HepG2 (cell line): ENCODE measurements around the gene PWP2. TPM values are rescaled to one million over a fixed set of nuclear protein-coding genes. Genes with fewer than 3 reads are reported as not detected.

ENCODE experiments used
- ATAC-seq: fragments of 200-7000 bp; cut with Tn5 transposase; 3 replicates; pipeline ENCODE4 v1.9.1; 2020; ENCODE audit warnings: mild to moderate bottlenecking, moderate library complexity
- BruUV-seq: library from RNA; stranded (reverse); fragments of 400-500 nt; replicated peaks from 2 replicates; lab custom pipeline; 2021; lab: Mats Ljungman, UMichigan
- CTCF ChIA-PET: fragments of 300-600 bp; formaldehyde crosslinking; extraction: SDS; loops from one replicate; lab custom pipeline; 2021; ENCODE audit warnings: low total read pairs, inconsistent platforms, low intra/inter-chr PET ratio; lab: Yijun Ruan, JAX
- POLR2A ChIA-PET: fragments of 350-600 bp; sonication (Branson Sonifier 250); formaldehyde crosslinking; loops from one replicate; lab custom pipeline; 2020; ENCODE audit warnings: antibody characterized with exemption, inconsistent platforms; lab: Yijun Ruan, JAX
- DNase-seq: peaks from one replicate; pipeline ENCODE4 v3.0.0-alpha.2; 2015; ENCODE audit warnings: low spot score
- FAIRE-seq: peaks from 3 replicates; lab custom pipeline; 2011; peaks lifted over from hg19 to GRCh38; lab: Jason Lieb, UNC
- H2AFZ ChIP-seq: one replicate; pipeline ENCODE4 v1.6.1; 2011; ENCODE audit warnings: low read length, inconsistent platforms
- H3K27ac ChIP-seq: fragments of 300-600 bp; 3 replicates; pipeline ENCODE4 v1.8.0; 2011; ENCODE audit warnings: mixed run types, mild to moderate bottlenecking, mixed read lengths, low read length, inconsistent platforms; ENCODE audit not compliant: insufficient read depth; ENCODE audit errors: extremely low read length
- H3K27me3 ChIP-seq, 2 experiments: fragments of 200-600 bp in 1 of 2; 2 replicates in 1 of 2; 3 replicates in 1 of 2; pipeline versions ENCODE4 v1.6.0 to v1.8.0; 2011; ENCODE audit warnings: low read length in 2 of 2, mild to moderate bottlenecking in 2 of 2, moderate library complexity in 2 of 2, inconsistent platforms in 1 of 2; ENCODE audit not compliant: insufficient read depth in 2 of 2, control insufficient read depth in 1 of 2
- H3K36me3 ChIP-seq, 2 experiments: fragments of 200-600 bp in 1 of 2; replicated peaks in 1 of 2; 2 replicates in 1 of 2; 3 replicates in 1 of 2; pipeline versions ENCODE4 v1.5.1 to v1.8.0; 2011; ENCODE audit warnings: low read length in 2 of 2, inconsistent platforms in 1 of 2; ENCODE audit not compliant: insufficient read depth in 2 of 2, control insufficient read depth in 1 of 2
- H3K4me1 ChIP-seq: 2 replicates; pipeline ENCODE4 v1.5.1; 2012; ENCODE audit warnings: low read length, inconsistent platforms; ENCODE audit not compliant: insufficient read depth
- H3K4me2 ChIP-seq: 2 replicates; pipeline ENCODE4 v1.6.0; 2011; ENCODE audit warnings: low read depth, low read length, inconsistent platforms
- H3K4me3 ChIP-seq, 3 experiments: fragments of 200-600 bp in 1 of 3; sonication (generic), shearing (Covaris generic) in 1 of 3; replicated peaks in 1 of 3; 2 replicates each; pipeline ENCODE4 v1.5.1; 2011 to 2016; ENCODE audit warnings: low read length in 3 of 3, inconsistent platforms in 2 of 3, low read depth in 2 of 3, mild to moderate bottlenecking in 2 of 3, control low read depth in 1 of 3, mixed read lengths in 1 of 3; ENCODE audit not compliant: insufficient read depth in 1 of 3
- H3K79me2 ChIP-seq: one replicate; pipeline ENCODE4 v1.6.1; 2011; ENCODE audit warnings: low read length, inconsistent platforms; ENCODE audit not compliant: insufficient read depth
- H3K9ac ChIP-seq: 2 replicates; pipeline ENCODE4 v1.6.0; 2011; ENCODE audit warnings: mild to moderate bottlenecking, low read depth, low read length, inconsistent platforms; ENCODE audit not compliant: insufficient read depth
- H3K9me3 ChIP-seq: 2 replicates; pipeline ENCODE4 v1.5.1; 2012; ENCODE audit warnings: mild to moderate bottlenecking, low read length
- H4K20me1 ChIP-seq: 2 replicates; pipeline ENCODE4 v1.6.0; 2011; ENCODE audit warnings: inconsistent platforms, mild to moderate bottlenecking, low read length, moderate library complexity; ENCODE audit not compliant: insufficient read depth
- AGO2 ChIP-seq: fragments of 200-400 bp; formaldehyde crosslinking; optimal IDR thresholded peaks from 2 replicates; pipeline ENCODE3; 2017; ENCODE audit warnings: mild to moderate bottlenecking, low read depth, low read length, moderate library complexity
- BRF2 ChIP-seq: sonication (generic); formaldehyde crosslinking; IDR thresholded peaks from 2 replicates; pipeline ENCODE4 v1.8.1; 2022; ENCODE audit warnings: mild to moderate bottlenecking, missing genetic modification reagents
- GABPA ChIP-seq, 2 experiments: IDR thresholded peaks; 2 replicates each; pipeline ENCODE4 v1.6.1; 2011 to 2016; ENCODE audit warnings: low read depth in 2 of 2, low read length in 1 of 2, missing biosample characterization in 1 of 2, missing genetic modification characterization in 1 of 2
- PHF20 ChIP-seq: sonication (generic); formaldehyde crosslinking; IDR thresholded peaks from 2 replicates; pipeline ENCODE4 v1.5.0; 2020; ENCODE audit warnings: mild to moderate bottlenecking, missing genetic modification reagents
- RAD21 ChIP-seq: fragments of 450-650 bp; formaldehyde crosslinking; IDR thresholded peaks from 2 replicates; pipeline ENCODE4 v1.5.0; 2020; ENCODE audit warnings: mild to moderate bottlenecking
- TEAD3 ChIP-seq: optimal IDR thresholded peaks from 2 replicates; pipeline ENCODE3; 2016; ENCODE audit warnings: borderline replicate concordance
- TOE1 ChIP-seq: sonication (generic); formaldehyde crosslinking; IDR thresholded peaks from 2 replicates; pipeline ENCODE4 v1.4.0; 2020; ENCODE audit warnings: mild to moderate bottlenecking, missing genetic modification reagents
- TRAFD1 ChIP-seq: sonication (generic); formaldehyde crosslinking; IDR thresholded peaks from 2 replicates; pipeline ENCODE4 v1.5.1; 2020; ENCODE audit warnings: missing genetic modification reagents, mild to moderate bottlenecking, borderline replicate concordance
- ZBTB44 ChIP-seq: sonication (generic); formaldehyde crosslinking; IDR thresholded peaks from 2 replicates; pipeline ENCODE4 v1.4.0; 2020; ENCODE audit warnings: missing genetic modification reagents
- ZFP1 ChIP-seq: IDR thresholded peaks from 2 replicates; pipeline ENCODE4 v1.6.1; 2016
- ZKSCAN8 ChIP-seq: IDR thresholded peaks from 2 replicates; pipeline ENCODE4 v1.6.1; 2016; ENCODE audit warnings: borderline replicate concordance, missing genetic modification reagents, missing compliant biosample characterization
- ZNF180 ChIP-seq: sonication (generic); formaldehyde crosslinking; IDR thresholded peaks from 2 replicates; pipeline ENCODE4 v1.4.0; 2020; ENCODE audit warnings: low read depth, missing genetic modification reagents, borderline replicate concordance
- ZNF232 ChIP-seq: sonication (generic); formaldehyde crosslinking; IDR thresholded peaks from 2 replicates; pipeline ENCODE4 v1.4.0; 2020; ENCODE audit warnings: missing genetic modification reagents, borderline replicate concordance
- ZNF350 ChIP-seq: sonication (generic); formaldehyde crosslinking; IDR thresholded peaks from 2 replicates; pipeline ENCODE4 v1.4.0; 2020; ENCODE audit warnings: mild to moderate bottlenecking, low read depth, missing genetic modification reagents, borderline replicate concordance
- ZNF7 ChIP-seq: IDR thresholded peaks from 2 replicates; pipeline ENCODE4 v1.6.1; 2016; ENCODE audit warnings: missing biosample characterization, missing genetic modification reagents
- ZNF75D ChIP-seq: sonication (generic); formaldehyde crosslinking; IDR thresholded peaks from 2 replicates; pipeline ENCODE4 v1.8.1; 2023; ENCODE audit warnings: missing genetic modification reagents, mild to moderate bottlenecking, borderline replicate concordance
- ZNF790 ChIP-seq: sonication (generic); formaldehyde crosslinking; IDR thresholded peaks from 2 replicates; pipeline ENCODE4 v1.8.0; 2022; ENCODE audit warnings: missing genetic modification reagents, mild to moderate bottlenecking, borderline replicate concordance
- WGBS: methylation state at CpG from one replicate; pipeline ENCODE4 v1.1.6; 2017; ENCODE audit warnings: low lambda C conversion rate; 5-methylcytosine and 5-hydroxymethylcytosine counted together
- in situ Hi-C: cut with HindIII; loops from 2 replicates; pipeline ENCODE4 v1.10.0; 2017; ENCODE audit warnings: low pct_unique_long_range_greater_than_20kb; ENCODE audit not compliant: extremely low pct_ligation_motif_present
- intact Hi-C: fragments of 100-400 bp; cut with micrococcal nuclease; formaldehyde crosslinking; loops from one replicate; pipeline ENCODE4 v1.10.0; 2022; ENCODE audit not compliant: unreplicated experiment
- polyA plus RNA-seq, 8 experiments: library from polyadenylated mRNA; depleted of rRNA in 3 of 8; stranded (reverse) in 7 of 8; unstranded in 1 of 8; fragments of >200 nt; fragmentation: Illumina TruSeq in 4 of 8; extraction: Trizol in 4 of 8; gene quantifications; 2 replicates each; pipeline versions ENCODE4 v1.2.1 to v1.2.3, GENCODE V29; 2011 to 2016; ENCODE audit warnings: low read depth in 4 of 8, missing spikeins in 1 of 8, mixed read lengths in 1 of 8; ENCODE audit not compliant: insufficient read depth in 1 of 8
- total RNA-seq, 5 experiments: library from RNA; depleted of rRNA; stranded (reverse); fragments of >200 nt; fragmentation: Illumina TruSeq; extraction: Trizol; gene quantifications; 2 replicates each; pipeline ENCODE4 v1.2.3, GENCODE V29; 2016; ENCODE audit warnings: low read depth in 1 of 5
- TF ChIP-seq, protein P1 (sequence below): sonication (generic); formaldehyde crosslinking; IDR thresholded peaks from 2 replicates; pipeline ENCODE4 v1.8.1; 2022; ENCODE audit warnings: low read depth, mild to moderate bottlenecking, missing genetic modification reagents

Gene PWP2
- total and polyA plus RNA-seq, 2 of the 13 experiments (the other 11 are each of a cell fraction or from before 2014, with no cell fraction given) = 7.7 to 17.0 TPM

DNA sequence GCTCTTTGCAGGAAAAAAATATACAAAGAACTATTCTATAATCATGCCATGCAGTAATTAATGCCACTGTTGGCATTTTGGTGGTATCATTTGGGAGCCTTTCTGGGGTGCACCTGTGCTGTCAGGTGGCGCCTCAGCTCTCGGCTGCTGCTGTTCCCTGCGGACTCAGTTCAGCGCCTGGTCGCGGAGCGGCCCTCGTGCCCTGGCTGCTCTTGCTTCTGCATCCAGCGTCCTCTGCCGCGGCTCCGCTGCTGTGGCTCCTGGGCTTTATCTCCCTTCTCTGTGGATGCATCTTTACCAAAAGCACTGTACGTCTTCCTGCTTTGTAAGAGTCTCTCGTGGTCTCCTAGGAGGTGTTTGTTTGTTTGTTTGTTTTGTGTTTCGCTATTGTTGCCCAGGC is 35.1 kb upstream of the PWP2 start:
- Histone ChIP-seq H3K4me3 (no peak overlapping the region), H3K9me3 (no peaks in the 10 kb centered on the region), H3K9ac (no peak overlapping the region), H3K4me1 (peaks cover 5% of the 10 kb centered on the region), H4K20me1 (peaks cover 5% of the 10 kb centered on the region; the same call in 1 of the 2 replicates), H3K27ac (no peak overlapping the region), H3K36me3 (peaks cover 9 to 34% of the 10 kb centered on the region in 2 experiments; a peak in 4 of 5 replicates), H3K79me2 (no peaks in the 10 kb centered on the region), H3K4me2 (no peak overlapping the region), H3K27me3 (no peaks in the 10 kb centered on the region), H2AFZ (no peak overlapping the region)
- intact Hi-C loops = no loop called here
- ChIA-PET CTCF (no interaction called here), POLR2A (no interaction called here)
- WGBS = 99% methylated on average over 15 of the region's 15 CpGs
- FAIRE-seq (no peak), DNase-seq (no peak), ATAC-seq (no peak)
- TF ChIP-seq AGO2 = no peak
- TF ChIP-seq TOE1 = no peak
- no peak for TF ChIP-seq ZKSCAN8
- TF ChIP-seq BRF2 = no peak
- TF ChIP-seq ZNF180 = no peak
- TF ChIP-seq PHF20 (CRISPR knock-in tag) = no peak
- TF ChIP-seq, protein P1, sequence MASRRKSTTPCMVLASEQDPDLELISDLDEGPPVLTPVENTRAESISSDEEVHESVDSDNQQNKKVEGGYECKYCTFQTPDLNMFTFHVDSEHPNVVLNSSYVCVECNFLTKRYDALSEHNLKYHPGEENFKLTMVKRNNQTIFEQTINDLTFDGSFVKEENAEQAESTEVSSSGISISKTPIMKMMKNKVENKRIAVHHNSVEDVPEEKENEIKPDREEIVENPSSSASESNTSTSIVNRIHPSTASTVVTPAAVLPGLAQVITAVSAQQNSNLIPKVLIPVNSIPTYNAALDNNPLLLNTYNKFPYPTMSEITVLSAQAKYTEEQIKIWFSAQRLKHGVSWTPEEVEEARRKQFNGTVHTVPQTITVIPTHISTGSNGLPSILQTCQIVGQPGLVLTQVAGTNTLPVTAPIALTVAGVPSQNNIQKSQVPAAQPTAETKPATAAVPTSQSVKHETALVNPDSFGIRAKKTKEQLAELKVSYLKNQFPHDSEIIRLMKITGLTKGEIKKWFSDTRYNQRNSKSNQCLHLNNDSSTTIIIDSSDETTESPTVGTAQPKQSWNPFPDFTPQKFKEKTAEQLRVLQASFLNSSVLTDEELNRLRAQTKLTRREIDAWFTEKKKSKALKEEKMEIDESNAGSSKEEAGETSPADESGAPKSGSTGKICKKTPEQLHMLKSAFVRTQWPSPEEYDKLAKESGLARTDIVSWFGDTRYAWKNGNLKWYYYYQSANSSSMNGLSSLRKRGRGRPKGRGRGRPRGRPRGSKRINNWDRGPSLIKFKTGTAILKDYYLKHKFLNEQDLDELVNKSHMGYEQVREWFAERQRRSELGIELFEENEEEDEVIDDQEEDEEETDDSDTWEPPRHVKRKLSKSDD (CRISPR knock-in tag) = no peak
- no peak for TF ChIP-seq ZNF75D (CRISPR knock-in tag)
- no peak for TF ChIP-seq ZNF7 (CRISPR knock-in tag)
- no peak for TF ChIP-seq RAD21
- no peak for TF ChIP-seq ZNF232 (CRISPR knock-in tag)
- TF ChIP-seq ZNF790 (CRISPR knock-in tag) = no peak
- no peak for TF ChIP-seq ZFP1 (CRISPR knock-in tag)
- TF ChIP-seq GABPA (IDR thresholded peaks at IDR 0.05; ENCODE audit: low read depth, low read length) = no peak
- no peak for TF ChIP-seq GABPA (CRISPR knock-in tag; IDR thresholded peaks at IDR 0.05; ENCODE audit: low read depth)
- TF ChIP-seq ZBTB44 = no peak
- no peak for TF ChIP-seq TEAD3 (CRISPR knock-in tag)
- no peak for TF ChIP-seq TRAFD1 (CRISPR knock-in tag)
- TF ChIP-seq ZNF350 (CRISPR knock-in tag) = no peak
- BruUV-seq = no TSS peak
- in situ Hi-C loops = no loop called here
